A673 (cell line): ENCODE measurements around the gene GPR137. TPM values are rescaled to one million over a fixed set of nuclear protein-coding genes. Genes with fewer than 3 reads are reported as not detected.

Experiments
- BruUV-seq: library from RNA; stranded (reverse); fragments of 400-500 nt; replicated peaks from 2 replicates; lab custom pipeline; 2021; lab: Mats Ljungman, UMichigan
- CTCF ChIA-PET: fragments of 300-600 bp; sonication (Branson Sonifier 250); formaldehyde crosslinking; loops from one replicate; lab custom pipeline; 2022; ENCODE audit warnings: antibody characterized with exemption; lab: Charles Lee
- POLR2A ChIA-PET: fragments of 300-600 bp; sonication (Branson Sonifier 250); formaldehyde crosslinking; loops from one replicate; lab custom pipeline; 2022; ENCODE audit warnings: antibody characterized with exemption; ENCODE audit not compliant: low non-redundant PET; lab: Charles Lee
- DNase-seq: peaks from one replicate; pipeline ENCODE4 v3.0.0-alpha.2; 2015; ENCODE audit warnings: low spot score
- H3K27ac ChIP-seq: fragments of 200-600 bp; sonication (generic); 2 replicates; pipeline ENCODE4 v1.5.1; 2016; ENCODE audit warnings: mixed run types, low read depth, mild to moderate bottlenecking, mixed read lengths, antibody characterized with exemption, low read length; ENCODE audit not compliant: poor library complexity, severe bottlenecking
- H3K27me3 ChIP-seq: fragments of 200-600 bp; sonication (generic); replicated peaks from 2 replicates; pipeline ENCODE4 v1.6.1; 2017; ENCODE audit warnings: mixed run types, low read depth, mild to moderate bottlenecking, mixed read lengths, antibody characterized with exemption, low read length; ENCODE audit not compliant: insufficient read depth, poor library complexity
- H3K36me3 ChIP-seq: fragments of 200-600 bp; sonication (generic); 2 replicates; pipeline ENCODE4 v1.6.1; 2016; ENCODE audit warnings: mixed run types, mild to moderate bottlenecking, mixed read lengths, antibody characterized with exemption, low read length; ENCODE audit not compliant: insufficient read depth, poor library complexity, severe bottlenecking
- H3K4me1 ChIP-seq: fragments of 200-600 bp; sonication (generic); 2 replicates; pipeline ENCODE4 v1.6.1; 2017; ENCODE audit warnings: mixed run types, mild to moderate bottlenecking, mixed read lengths, antibody characterized with exemption, low read length; ENCODE audit not compliant: insufficient read depth, poor library complexity, severe bottlenecking
- H3K4me3 ChIP-seq: fragments of 200-600 bp; sonication (generic); 2 replicates; pipeline ENCODE4 v1.5.1; 2016; ENCODE audit warnings: low read depth, mixed run types, mild to moderate bottlenecking, mixed read lengths, low read length; ENCODE audit not compliant: poor library complexity, severe bottlenecking
- H3K9me3 ChIP-seq: fragments of 200-600 bp; sonication (generic); 2 replicates; pipeline ENCODE4 v1.6.1; 2016; ENCODE audit warnings: mixed run types, low read depth, mild to moderate bottlenecking, mixed read lengths, antibody characterized with exemption, low read length; ENCODE audit not compliant: poor library complexity, severe bottlenecking
- CTCF ChIP-seq: fragments of 300-800, 200-600 bp; sonication (generic); conservative IDR thresholded peaks from 2 replicates; pipeline ENCODE4 v1.5.1; 2017; ENCODE audit warnings: low read depth, mild to moderate bottlenecking, antibody characterized with exemption, low read length, moderate library complexity, mixed read lengths
- EZH2 ChIP-seq: fragments of 200-600 bp; sonication (generic); IDR thresholded peaks from 2 replicates; pipeline ENCODE4 v1.6.1; 2017; ENCODE audit warnings: borderline replicate concordance, low read depth, mild to moderate bottlenecking, mixed read lengths, antibody characterized with exemption, low read length; ENCODE audit not compliant: poor library complexity, severe bottlenecking
- intact Hi-C: fragments of 100-400 bp; cut with micrococcal nuclease; formaldehyde crosslinking; loops from one replicate; pipeline ENCODE4 v1.10.0; 2022; ENCODE audit not compliant: unreplicated experiment
- total RNA-seq: library from RNA; stranded (reverse); gene quantifications from 2 replicates; pipeline ENCODE4 v1.2.3, GENCODE V29; 2021

Gene GPR137
- total RNA-seq, 1 experiment from 2014 or later, result 47.9 TPM

GRCh38 chr11:64297699-64298358 is 12.2 kb downstream of the GPR137 start:
- no peak for TF ChIP-seq EZH2
- no peak for TF ChIP-seq CTCF
- intact Hi-C loops, result no loop called here
- DNase-seq, result no peak
- Histone ChIP-seq H3K4me3 (no peak overlapping the region), H3K27ac (no peak overlapping the region), H3K4me1 (peaks cover 17% of the 10 kb centered on the region), H3K36me3 (no peaks in the 10 kb centered on the region), H3K9me3 (no peaks in the 10 kb centered on the region), H3K27me3 (peaks cover 20% of the 10 kb centered on the region)
- ChIA-PET POLR2A (no interaction called here), CTCF (no interaction called here)
- no TSS peak for BruUV-seq

DNA sequence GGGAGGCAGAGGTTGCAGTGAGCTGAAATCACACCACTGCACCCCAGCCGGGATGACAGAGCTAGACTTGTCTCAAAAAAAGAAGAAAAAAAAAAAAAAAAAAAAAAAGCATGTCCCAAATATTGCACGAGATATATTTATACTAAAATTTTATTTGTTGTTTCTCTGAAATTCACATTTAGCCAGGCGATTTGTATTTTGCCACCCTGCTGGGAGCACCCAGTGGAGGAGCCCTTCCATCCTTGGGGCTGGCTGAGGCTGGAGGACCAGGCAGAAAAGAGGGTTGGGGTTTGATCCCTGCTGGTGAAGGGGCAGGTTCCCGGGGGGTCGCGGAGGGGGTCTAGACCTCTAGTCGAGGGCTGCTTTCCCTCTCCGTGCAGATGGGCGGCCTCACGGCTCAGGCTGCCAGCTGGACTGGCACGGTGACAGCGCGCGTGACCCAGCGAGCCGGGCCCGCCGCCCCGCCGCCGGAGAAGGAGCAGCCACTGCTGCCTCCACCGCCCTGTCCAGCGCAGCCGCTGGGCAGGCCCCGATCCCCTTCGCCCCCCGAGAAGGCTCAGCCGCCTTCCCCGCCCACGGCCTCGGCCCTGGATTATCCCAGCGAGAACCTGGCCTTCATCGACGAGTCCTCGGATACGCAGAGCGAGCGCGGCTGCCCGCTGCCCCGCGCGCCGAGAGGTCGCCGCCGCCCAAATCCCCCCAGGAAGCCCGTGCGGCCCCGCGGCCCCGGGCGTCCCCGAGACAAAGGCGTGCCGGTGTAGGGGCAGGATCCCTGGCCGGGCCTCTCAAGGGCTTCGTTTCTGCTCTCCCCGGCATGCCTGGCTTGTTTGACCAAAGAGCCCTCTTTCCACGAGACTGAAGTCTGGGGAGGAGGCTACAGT is 13.6 kb downstream of the GPR137 start:
- POLR2A ChIA-PET, result no interaction called here

More for the DNA sequence above, 13.6 kb downstream of the GPR137 start:
- Histone ChIP-seq H3K27me3 (peaks cover 13% of the 10 kb centered on the region), H3K36me3 (no peaks in the 10 kb centered on the region), H3K4me3 (peak overlapping the region; percentile 38), H3K9me3 (no peaks in the 10 kb centered on the region), H3K4me1 (peaks cover 22% of the 10 kb centered on the region), H3K27ac (no peak overlapping the region)
- intact Hi-C loops, result no loop called here
- CTCF ChIA-PET, result interaction anchor here (0.6 kb wide), 1 partner anchor 56 kb away, joined by 7 read pairs; no protein-coding TSS in a partner anchor
- no peak for DNase-seq
- TF ChIP-seq CTCF, result no peak
- no peak for TF ChIP-seq EZH2
- no TSS peak for BruUV-seq
